ENCODE data around the gene OR6Q1. TPM values are rescaled to one million over a fixed set of nuclear protein-coding genes. Genes with fewer than 3 reads are reported as not detected.

The OR6Q1 gene
- total and polyA plus RNA-seq, 2 of the 13 experiments (the other 11 are each of a cell fraction or from before 2014, with no cell fraction given): not detected

GRCh38 chr11:58003036-58003435 is 27.7 kb upstream of the OR6Q1 start:
- intact Hi-C loops (cut with micrococcal nuclease; ENCODE audit: unreplicated experiment): no loop called here
- 73% methylated on average over 1 of the region's 2 CpGs for WGBS (ENCODE audit: low lambda C conversion rate)

More at GRCh38 chr11:58003036-58003435, 27.7 kb upstream of the OR6Q1 start:
- Histone ChIP-seq H3K36me3 (replicated peaks in 1 of 2; ENCODE audit: control insufficient read depth in 1 of 2, insufficient read depth in 2 of 2, low read length in 2 of 2) (no peaks in the 10 kb centered on the region), H3K27me3 (ENCODE audit: control insufficient read depth in 1 of 2, insufficient read depth in 2 of 2, low read length in 2 of 2) (no peaks in the 10 kb centered on the region), H2AFZ (ENCODE audit: low read length) (no peak overlapping the region), H3K4me3 (replicated peaks in 1 of 3; ENCODE audit: insufficient read depth in 1 of 3, low read depth in 2 of 3, low read length in 3 of 3) (no peak overlapping the region), H3K4me1 (ENCODE audit: insufficient read depth, low read length) (peaks cover 43% of the 10 kb centered on the region), H3K9me3 (ENCODE audit: low read length) (no peaks in the 10 kb centered on the region; the same call in 1 of the 2 replicates), H3K27ac (ENCODE audit: extremely low read length, insufficient read depth, low read length) (no peak overlapping the region), H3K79me2 (ENCODE audit: insufficient read depth, low read length) (no peaks in the 10 kb centered on the region), H3K9ac (ENCODE audit: insufficient read depth, low read depth, low read length) (no peak overlapping the region), H3K4me2 (ENCODE audit: low read depth, low read length) (no peak overlapping the region), H4K20me1 (ENCODE audit: insufficient read depth, low read length) (no peaks in the 10 kb centered on the region)
- ATAC-seq: no peak
- TF ChIP-seq ZNF567 (CRISPR knock-in tag; IDR thresholded peaks at IDR 0.05; ENCODE audit: borderline replicate concordance) (no peak), KDM2A (CRISPR knock-in tag; IDR thresholded peaks at IDR 0.05; ENCODE audit: borderline replicate concordance, low read depth) (no peak), ZFP1 (CRISPR knock-in tag; IDR thresholded peaks at IDR 0.05) (no peak), FOXC1 (CRISPR knock-in tag; IDR thresholded peaks at IDR 0.05; ENCODE audit: borderline replicate concordance) (no peak), ZFP82 (CRISPR knock-in tag; IDR thresholded peaks at IDR 0.05; ENCODE audit: borderline replicate concordance) (no peak), ZNF496 (CRISPR knock-in tag; IDR thresholded peaks at IDR 0.05; ENCODE audit: insufficient replicate concordance) (no peak), JUND (CRISPR knock-in tag; IDR thresholded peaks at IDR 0.05) (no peak), NFKBIZ (CRISPR knock-in tag; IDR thresholded peaks at IDR 0.05) (no peak), BHLHE40 (IDR thresholded peaks at IDR 0.05; ENCODE audit: low read length) (no peak), ZKSCAN5 (CRISPR knock-in tag; IDR thresholded peaks at IDR 0.05) (no peak)
- TF ChIP-seq, protein P1, sequence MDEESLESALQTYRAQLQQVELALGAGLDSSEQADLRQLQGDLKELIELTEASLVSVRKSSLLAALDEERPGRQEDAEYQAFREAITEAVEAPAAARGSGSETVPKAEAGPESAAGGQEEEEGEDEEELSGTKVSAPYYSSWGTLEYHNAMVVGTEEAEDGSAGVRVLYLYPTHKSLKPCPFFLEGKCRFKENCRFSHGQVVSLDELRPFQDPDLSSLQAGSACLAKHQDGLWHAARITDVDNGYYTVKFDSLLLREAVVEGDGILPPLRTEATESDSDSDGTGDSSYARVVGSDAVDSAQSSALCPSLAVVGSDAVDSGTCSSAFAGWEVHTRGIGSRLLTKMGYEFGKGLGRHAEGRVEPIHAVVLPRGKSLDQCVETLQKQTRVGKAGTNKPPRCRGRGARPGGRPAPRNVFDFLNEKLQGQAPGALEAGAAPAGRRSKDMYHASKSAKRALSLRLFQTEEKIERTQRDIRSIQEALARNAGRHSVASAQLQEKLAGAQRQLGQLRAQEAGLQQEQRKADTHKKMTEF (CRISPR knock-in tag; IDR thresholded peaks at IDR 0.05): no peak
- TF ChIP-seq, protein P2, sequence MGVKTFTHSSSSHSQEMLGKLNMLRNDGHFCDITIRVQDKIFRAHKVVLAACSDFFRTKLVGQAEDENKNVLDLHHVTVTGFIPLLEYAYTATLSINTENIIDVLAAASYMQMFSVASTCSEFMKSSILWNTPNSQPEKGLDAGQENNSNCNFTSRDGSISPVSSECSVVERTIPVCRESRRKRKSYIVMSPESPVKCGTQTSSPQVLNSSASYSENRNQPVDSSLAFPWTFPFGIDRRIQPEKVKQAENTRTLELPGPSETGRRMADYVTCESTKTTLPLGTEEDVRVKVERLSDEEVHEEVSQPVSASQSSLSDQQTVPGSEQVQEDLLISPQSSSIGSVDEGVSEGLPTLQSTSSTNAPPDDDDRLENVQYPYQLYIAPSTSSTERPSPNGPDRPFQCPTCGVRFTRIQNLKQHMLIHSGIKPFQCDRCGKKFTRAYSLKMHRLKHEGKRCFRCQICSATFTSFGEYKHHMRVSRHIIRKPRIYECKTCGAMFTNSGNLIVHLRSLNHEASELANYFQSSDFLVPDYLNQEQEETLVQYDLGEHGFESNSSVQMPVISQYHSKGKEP (CRISPR knock-in tag; IDR thresholded peaks at IDR 0.05): no peak
- POLR2A ChIA-PET: no interaction called here
- no peak for DNase-seq (ENCODE audit: low spot score)
- FAIRE-seq: no peak
- BruUV-seq (replicated peaks): no TSS peak
- in situ Hi-C loops (cut with HindIII; ENCODE audit: extremely low pct_ligation_motif_present, low pct_unique_long_range_greater_than_20kb): no loop called here
- CTCF ChIA-PET (ENCODE audit: low intra/inter-chr PET ratio, low total read pairs): no interaction called here
